ENCODE data around the gene KHDC1. TPM values are rescaled to one million over a fixed set of nuclear protein-coding genes. Genes with fewer than 3 reads are reported as not detected.
"Not testable (repeated sequence)": the region's sequence is repeated elsewhere in the genome, so short reads cannot be mapped to it uniquely, and the experiment has no call there.

KHDC1 gene
- total and polyA plus RNA-seq, 3 experiments from 2014 or later: 2.4 to 7.1 (median 6.3) TPM

- Mint-ChIP-seq H3K9me3 (no peaks in the 10 kb centered on the region), H3K27me3 (peaks cover 1 to 11% of the 10 kb centered on the region in 2 donors), H3K36me3 (no peaks in the 10 kb centered on the region), H3K4me1 (no peaks in the 10 kb centered on the region), H3K27ac (no peak overlapping the region), H3K4me3 (no peak overlapping the region)
- DNase-seq: no peak
- Histone ChIP-seq H3K9me3 (ENCODE audit: low read length) (no peaks in the 10 kb centered on the region), H3K4me1 (ENCODE audit: insufficient read depth, low read length) (no peaks in the 10 kb centered on the region), H3K27ac (ENCODE audit: low read depth, low read length) (no peak overlapping the region), H3K4me3 (ENCODE audit: low read length) (no peak overlapping the region), H3K27me3 (ENCODE audit: insufficient read depth, low read length, poor library complexity, severe bottlenecking) (no peaks in the 10 kb centered on the region), H3K36me3 (ENCODE audit: insufficient read depth, low read length) (no peaks in the 10 kb centered on the region)
- POLR2A ChIA-PET: no interaction called here
- CTCF ChIA-PET: interaction anchor here (0.5 kb wide), 1 partner anchor 9 kb away, joined by 3 read pairs; no protein-coding TSS in a partner anchor
Measured at GRCh38 chr6:73242001-73242400, 21.0 kb downstream of the KHDC1 start.

GRCh38 chr6:73240730-73241129, 22.3 kb downstream of the KHDC1 start:
- Histone ChIP-seq H3K36me3 (ENCODE audit: insufficient read depth, low read length) (no peaks in the 10 kb centered on the region), H3K27me3 (ENCODE audit: insufficient read depth, low read length, poor library complexity, severe bottlenecking) (no peaks in the 10 kb centered on the region), H3K27ac (ENCODE audit: low read depth, low read length) (no peak overlapping the region), H3K4me1 (ENCODE audit: insufficient read depth, low read length) (no peaks in the 10 kb centered on the region), H3K9me3 (ENCODE audit: low read length) (no peaks in the 10 kb centered on the region), H3K4me3 (ENCODE audit: low read length) (no peak overlapping the region)
- Mint-ChIP-seq H3K36me3 (no peaks in the 10 kb centered on the region), H3K9me3 (no peaks in the 10 kb centered on the region), H3K4me3 (no peak overlapping the region), H3K4me1 (no peaks in the 10 kb centered on the region), H3K27me3 (peaks cover 0 to 11% of the 10 kb centered on the region in 2 donors), H3K27ac (no peak overlapping the region)
- DNase-seq: no peak
- ChIA-PET POLR2A (no interaction called here), CTCF (no interaction called here)

- Histone ChIP-seq H3K36me3 (ENCODE audit: insufficient read depth, low read length) (no peaks in the 10 kb centered on the region), H3K9me3 (ENCODE audit: low read length) (no peaks in the 10 kb centered on the region), H3K27ac (ENCODE audit: low read depth, low read length) (no peak overlapping the region), H3K4me1 (ENCODE audit: insufficient read depth, low read length) (no peaks in the 10 kb centered on the region), H3K27me3 (ENCODE audit: insufficient read depth, low read length, poor library complexity, severe bottlenecking) (no peaks in the 10 kb centered on the region), H3K4me3 (ENCODE audit: low read length) (no peak overlapping the region)
- DNase-seq: no peak
- H3K9me3 Mint-ChIP-seq: no peaks in the 10 kb centered on the region
- no peak overlapping the region for H3K27ac Mint-ChIP-seq
- no peak overlapping the region for H3K4me3 Mint-ChIP-seq
- H3K36me3 Mint-ChIP-seq: no peaks in the 10 kb centered on the region
- CTCF ChIA-PET: interaction anchor here (0.7 kb wide), 1 partner anchor 225 kb away, joined by 3 read pairs; no protein-coding TSS in a partner anchor
- H3K4me1 Mint-ChIP-seq: no peaks in the 10 kb centered on the region
- H3K27me3 Mint-ChIP-seq: no peaks in the 10 kb centered on the region
- POLR2A ChIA-PET: no interaction called here
Measured at GRCh38 chr6:73236144-73236750, 26.7 kb downstream of the KHDC1 start.

- H3K27me3 ChIP-seq (ENCODE audit: insufficient read depth, low read length, poor library complexity, severe bottlenecking): no peaks in the 10 kb centered on the region
- H3K4me3 ChIP-seq (ENCODE audit: low read length): no peak overlapping the region
- no peaks in the 10 kb centered on the region for H3K9me3 ChIP-seq (ENCODE audit: low read length)
- POLR2A ChIA-PET: no interaction called here
- no peak overlapping the region for H3K4me3 Mint-ChIP-seq
- no peak overlapping the region for H3K27ac ChIP-seq (ENCODE audit: low read depth, low read length)
- no peaks in the 10 kb centered on the region for H3K36me3 Mint-ChIP-seq
- H3K4me1 ChIP-seq (ENCODE audit: insufficient read depth, low read length): no peaks in the 10 kb centered on the region
- no peak overlapping the region for H3K27ac Mint-ChIP-seq
- H3K4me1 Mint-ChIP-seq: no peaks in the 10 kb centered on the region
- no peaks in the 10 kb centered on the region for H3K27me3 Mint-ChIP-seq
- no peak for DNase-seq
- H3K9me3 Mint-ChIP-seq: no peaks in the 10 kb centered on the region
- CTCF ChIA-PET: no interaction called here
- H3K36me3 ChIP-seq (ENCODE audit: insufficient read depth, low read length): no peaks in the 10 kb centered on the region
Measured at GRCh38 chr6:73234733-73235132, 28.3 kb downstream of the KHDC1 start.

- CTCF ChIA-PET; H3K9me3 ChIP-seq (ENCODE audit: low read length); H3K27ac Mint-ChIP-seq; H3K4me1 Mint-ChIP-seq; H3K27me3 Mint-ChIP-seq; H3K27ac ChIP-seq (ENCODE audit: low read depth, low read length); H3K36me3 Mint-ChIP-seq; DNase-seq; H3K4me1 ChIP-seq (ENCODE audit: insufficient read depth, low read length); H3K9me3 Mint-ChIP-seq; H3K4me3 Mint-ChIP-seq; POLR2A ChIA-PET; H3K36me3 ChIP-seq (ENCODE audit: insufficient read depth, low read length); H3K27me3 ChIP-seq (ENCODE audit: insufficient read depth, low read length, poor library complexity, severe bottlenecking); H3K4me3 ChIP-seq (ENCODE audit: low read length): not testable (repeated sequence)
Measured at GRCh38 chr6:73233971-73234370, 29.0 kb downstream of the KHDC1 start.

GRCh38 chr6:73233048-73233447, 29.9 kb downstream of the KHDC1 start:
- peak overlapping the region in 1 of 8 donors; percentile 30 for H3K27ac Mint-ChIP-seq
- Histone ChIP-seq H3K27me3 (ENCODE audit: insufficient read depth, low read length, poor library complexity, severe bottlenecking) (no peaks in the 10 kb centered on the region), H3K9me3 (ENCODE audit: low read length) (no peaks in the 10 kb centered on the region), H3K27ac (ENCODE audit: low read depth, low read length) (no peak overlapping the region), H3K4me1 (ENCODE audit: insufficient read depth, low read length) (no peaks in the 10 kb centered on the region), H3K36me3 (ENCODE audit: insufficient read depth, low read length) (no peaks in the 10 kb centered on the region), H3K4me3 (ENCODE audit: low read length) (no peak overlapping the region)
- CTCF ChIA-PET: interaction anchor here (1.0 kb wide), 1 partner anchor 9 kb away, joined by 3 read pairs; no protein-coding TSS in a partner anchor
- no peaks in the 10 kb centered on the region for H3K36me3 Mint-ChIP-seq
- no peaks in the 10 kb centered on the region for H3K27me3 Mint-ChIP-seq
- POLR2A ChIA-PET: no interaction called here
- no peaks in the 10 kb centered on the region for H3K4me1 Mint-ChIP-seq
- no peaks in the 10 kb centered on the region for H3K9me3 Mint-ChIP-seq
- H3K4me3 Mint-ChIP-seq: no peak overlapping the region
- no peak for DNase-seq

- no peaks in the 10 kb centered on the region for H3K9me3 Mint-ChIP-seq
- H3K4me3 ChIP-seq (ENCODE audit: low read length): no peak overlapping the region
- no peak overlapping the region for H3K27ac ChIP-seq (ENCODE audit: low read depth, low read length)
- H3K4me3 Mint-ChIP-seq: no peak overlapping the region
- no peak for DNase-seq
- no peaks in the 10 kb centered on the region for H3K4me1 Mint-ChIP-seq
- H3K36me3 Mint-ChIP-seq: no peaks in the 10 kb centered on the region
- H3K4me1 ChIP-seq (ENCODE audit: insufficient read depth, low read length): no peaks in the 10 kb centered on the region
- H3K27me3 ChIP-seq (ENCODE audit: insufficient read depth, low read length, poor library complexity, severe bottlenecking): no peaks in the 10 kb centered on the region
- no peaks in the 10 kb centered on the region for H3K27me3 Mint-ChIP-seq
- ChIA-PET POLR2A (no interaction called here), CTCF (interaction anchor here (1.2 kb wide), 1 partner anchor 33 kb away, joined by 3 read pairs; no protein-coding TSS in a partner anchor)
- no peaks in the 10 kb centered on the region for H3K36me3 ChIP-seq (ENCODE audit: insufficient read depth, low read length)
- H3K9me3 ChIP-seq (ENCODE audit: low read length): no peaks in the 10 kb centered on the region
- H3K27ac Mint-ChIP-seq: no peak overlapping the region
Measured at GRCh38 chr6:73231986-73232391, 31.0 kb downstream of the KHDC1 start.

GRCh38 chr6:73227606-73228255, 35.3 kb downstream of the KHDC1 start:
- ChIA-PET POLR2A (no interaction called here), CTCF (no interaction called here)
- Mint-ChIP-seq H3K27ac (no peak overlapping the region), H3K4me1 (no peaks in the 10 kb centered on the region), H3K36me3 (peaks cover 0 to under 1% (median 0%) of the 10 kb centered on the region in 3 donors), H3K27me3 (no peaks in the 10 kb centered on the region), H3K9me3 (no peaks in the 10 kb centered on the region), H3K4me3 (no peak overlapping the region)
- no peaks in the 10 kb centered on the region for H3K4me1 ChIP-seq (ENCODE audit: insufficient read depth, low read length)
- no peaks in the 10 kb centered on the region for H3K27me3 ChIP-seq (ENCODE audit: insufficient read depth, low read length, poor library complexity, severe bottlenecking)
- H3K9me3 ChIP-seq (ENCODE audit: low read length): no peaks in the 10 kb centered on the region
- no peak overlapping the region for H3K27ac ChIP-seq (ENCODE audit: low read depth, low read length)
- DNase-seq: no peak
- no peak overlapping the region for H3K4me3 ChIP-seq (ENCODE audit: low read length)
- H3K36me3 ChIP-seq (ENCODE audit: insufficient read depth, low read length): no peaks in the 10 kb centered on the region
